Smooth muscle cell (in vitro differentiated cells): Measurements from ENCODE around the gene LARP4. TPM values are rescaled to one million over a fixed set of nuclear protein-coding genes. Genes with fewer than 3 reads are reported as not detected.
"Not testable (repeated sequence)": the region's sequence is repeated elsewhere in the genome, so short reads cannot be mapped to it uniquely, and the experiment has no call there.

Experiments
- DNase-seq: peaks from one replicate; lab custom pipeline; 2025; ENCODE audit not compliant: unreplicated experiment; lab: John Stamatoyannopoulos, UW
- H2AFZ ChIP-seq: fragments of 200-600 bp; sonication (generic); 2 replicates; pipeline ENCODE4 v1.6.0; 2016; ENCODE audit warnings: antibody characterized with exemption, low read depth, mild to moderate bottlenecking
- H3F3A ChIP-seq: fragments of 200-600 bp; sonication (generic); 2 replicates; pipeline ENCODE4 v1.6.0; 2017; ENCODE audit warnings: antibody characterized with exemption, low read depth
- H3K27ac ChIP-seq: fragments of 200-600 bp; sonication (generic); 2 replicates; pipeline ENCODE4 v1.5.1; 2016; ENCODE audit warnings: low read depth, mild to moderate bottlenecking
- H3K27me3 ChIP-seq: fragments of 200-600 bp; sonication (generic); 2 replicates; pipeline ENCODE4 v1.6.1; 2016; ENCODE audit warnings: low read depth, mild to moderate bottlenecking
- H3K36me3 ChIP-seq: fragments of 200-600 bp; sonication (generic); 2 replicates; pipeline ENCODE4 v1.5.1; 2016; ENCODE audit warnings: low read depth
- H3K4me1 ChIP-seq: fragments of 200-600 bp; sonication (generic); 2 replicates; pipeline ENCODE4 v1.5.1; 2016; ENCODE audit warnings: low read depth
- H3K4me2 ChIP-seq: fragments of 200-600 bp; sonication (generic); 2 replicates; pipeline ENCODE4 v1.6.0; 2016; ENCODE audit warnings: mild to moderate bottlenecking
- H3K4me3 ChIP-seq: fragments of 200-600 bp; sonication (generic); 2 replicates; pipeline ENCODE4 v1.5.1; 2016; ENCODE audit warnings: mild to moderate bottlenecking
- H3K79me2 ChIP-seq: fragments of 200-600 bp; sonication (generic); 2 replicates; pipeline ENCODE4 v1.6.0; 2016; ENCODE audit warnings: low read depth, mild to moderate bottlenecking
- H3K9ac ChIP-seq: fragments of 200-600 bp; sonication (generic); 2 replicates; pipeline ENCODE4 v1.6.0; 2016; ENCODE audit warnings: low read depth
- H3K9me3 ChIP-seq: fragments of 200-600 bp; sonication (generic); replicated peaks from 2 replicates; pipeline ENCODE4 v1.5.1; 2016; ENCODE audit warnings: low read depth
- H4K20me1 ChIP-seq: fragments of 200-600 bp; sonication (generic); 2 replicates; pipeline ENCODE4 v1.6.0; 2016; ENCODE audit warnings: low read depth
- whole genome bisulfite sequencing: methylation state at CpG from one replicate; pipeline ENCODE4 v1.1.7; 2016; ENCODE audit warnings: low lambda C conversion rate; 5-methylcytosine and 5-hydroxymethylcytosine counted together
- polyA plus RNA-seq: library from polyadenylated mRNA; unstranded; fragments of >200 nt; fragmentation: Nextera tagmentation; extraction: Ambion mirVana; gene quantifications from 2 replicates; pipeline ENCODE4 v1.2.1, GENCODE V29; 2016
- total RNA-seq: library from RNA; depleted of rRNA; stranded (reverse); fragments of >200 nt; gene quantifications from 2 replicates; pipeline ENCODE4 v1.2.3, GENCODE V29; 2014
- TF ChIP-seq, protein P1 (sequence below): fragments of 200-600 bp; sonication (generic); IDR thresholded peaks from 2 replicates; pipeline ENCODE4 v1.5.1; 2017; ENCODE audit warnings: borderline replicate concordance, mild to moderate bottlenecking, antibody characterized with exemption; ENCODE audit not compliant: insufficient read depth, poor library complexity, severe bottlenecking

LARP4 gene
- total and polyA plus RNA-seq, 2 experiments from 2014 or later = 11.7 to 37.9 TPM

DNA sequence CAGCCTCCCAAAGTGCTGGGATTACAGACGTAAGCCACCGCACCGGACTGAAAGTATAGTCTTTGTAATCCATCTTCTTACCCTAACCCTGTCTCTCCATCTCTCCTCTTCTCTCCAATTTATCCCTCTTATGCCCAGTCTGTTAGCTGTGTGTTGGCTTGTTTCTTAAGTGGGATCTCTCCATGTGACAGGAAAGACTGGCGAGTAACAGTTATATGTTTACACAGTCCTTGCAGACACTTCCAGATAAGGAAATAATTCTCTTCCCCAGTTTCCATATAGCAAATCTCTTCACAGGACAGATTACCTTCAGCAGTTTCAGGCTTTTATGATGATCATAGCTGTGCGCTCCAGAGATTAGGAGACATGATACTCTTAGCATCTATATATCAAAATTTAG is 88.1 kb downstream of the LARP4 start:
- H3F3A ChIP-seq = no peaks in the 10 kb centered on the region
- H3K9ac ChIP-seq = no peak overlapping the region
- H4K20me1 ChIP-seq = no peaks in the 10 kb centered on the region
- H3K27me3 ChIP-seq = no peaks in the 10 kb centered on the region
- H3K9me3 ChIP-seq = peaks cover 4% of the 10 kb centered on the region
- TF ChIP-seq, protein P1, sequence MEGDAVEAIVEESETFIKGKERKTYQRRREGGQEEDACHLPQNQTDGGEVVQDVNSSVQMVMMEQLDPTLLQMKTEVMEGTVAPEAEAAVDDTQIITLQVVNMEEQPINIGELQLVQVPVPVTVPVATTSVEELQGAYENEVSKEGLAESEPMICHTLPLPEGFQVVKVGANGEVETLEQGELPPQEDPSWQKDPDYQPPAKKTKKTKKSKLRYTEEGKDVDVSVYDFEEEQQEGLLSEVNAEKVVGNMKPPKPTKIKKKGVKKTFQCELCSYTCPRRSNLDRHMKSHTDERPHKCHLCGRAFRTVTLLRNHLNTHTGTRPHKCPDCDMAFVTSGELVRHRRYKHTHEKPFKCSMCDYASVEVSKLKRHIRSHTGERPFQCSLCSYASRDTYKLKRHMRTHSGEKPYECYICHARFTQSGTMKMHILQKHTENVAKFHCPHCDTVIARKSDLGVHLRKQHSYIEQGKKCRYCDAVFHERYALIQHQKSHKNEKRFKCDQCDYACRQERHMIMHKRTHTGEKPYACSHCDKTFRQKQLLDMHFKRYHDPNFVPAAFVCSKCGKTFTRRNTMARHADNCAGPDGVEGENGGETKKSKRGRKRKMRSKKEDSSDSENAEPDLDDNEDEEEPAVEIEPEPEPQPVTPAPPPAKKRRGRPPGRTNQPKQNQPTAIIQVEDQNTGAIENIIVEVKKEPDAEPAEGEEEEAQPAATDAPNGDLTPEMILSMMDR = no peak
- no peaks in the 10 kb centered on the region for H3K4me1 ChIP-seq
- H3K36me3 ChIP-seq = no peaks in the 10 kb centered on the region
- no peaks in the 10 kb centered on the region for H3K79me2 ChIP-seq
- H2AFZ ChIP-seq = no peak overlapping the region
- H3K4me3 ChIP-seq = no peak overlapping the region
- H3K27ac ChIP-seq = no peak overlapping the region
- no peak for DNase-seq
- H3K4me2 ChIP-seq = no peak overlapping the region
- 78% methylated on average over 5 of the region's 5 CpGs for WGBS

DNA sequence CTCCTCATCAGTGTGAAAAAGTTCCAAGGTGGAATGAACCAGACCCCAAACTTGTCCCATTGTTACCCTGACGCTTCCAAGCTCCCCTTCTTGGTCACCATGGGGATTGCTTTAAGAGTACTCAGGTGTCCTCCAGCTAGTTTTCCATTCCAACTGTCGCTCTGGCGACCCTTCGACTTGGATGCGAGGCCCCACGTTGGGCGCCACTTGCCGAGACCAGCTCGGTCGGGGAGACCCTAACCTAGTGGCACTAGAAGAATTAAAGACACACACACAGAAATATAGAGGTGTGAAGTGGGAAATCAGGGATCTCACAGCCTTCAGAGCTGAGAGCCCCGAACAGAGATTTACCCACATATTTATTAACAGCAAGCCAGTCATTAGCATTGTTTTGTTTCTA is 97.4 kb downstream of the LARP4 start:
- not testable (repeated sequence) for H3K36me3 ChIP-seq, H3K4me3 ChIP-seq, H3F3A ChIP-seq, H3K4me2 ChIP-seq, H3K9me3 ChIP-seq, H4K20me1 ChIP-seq, H3K79me2 ChIP-seq, H3K4me1 ChIP-seq, H3K27ac ChIP-seq, H3K9ac ChIP-seq, H3K27me3 ChIP-seq, H2AFZ ChIP-seq, DNase-seq
- WGBS = 94% methylated on average over 11 of the region's 11 CpGs

DNA sequence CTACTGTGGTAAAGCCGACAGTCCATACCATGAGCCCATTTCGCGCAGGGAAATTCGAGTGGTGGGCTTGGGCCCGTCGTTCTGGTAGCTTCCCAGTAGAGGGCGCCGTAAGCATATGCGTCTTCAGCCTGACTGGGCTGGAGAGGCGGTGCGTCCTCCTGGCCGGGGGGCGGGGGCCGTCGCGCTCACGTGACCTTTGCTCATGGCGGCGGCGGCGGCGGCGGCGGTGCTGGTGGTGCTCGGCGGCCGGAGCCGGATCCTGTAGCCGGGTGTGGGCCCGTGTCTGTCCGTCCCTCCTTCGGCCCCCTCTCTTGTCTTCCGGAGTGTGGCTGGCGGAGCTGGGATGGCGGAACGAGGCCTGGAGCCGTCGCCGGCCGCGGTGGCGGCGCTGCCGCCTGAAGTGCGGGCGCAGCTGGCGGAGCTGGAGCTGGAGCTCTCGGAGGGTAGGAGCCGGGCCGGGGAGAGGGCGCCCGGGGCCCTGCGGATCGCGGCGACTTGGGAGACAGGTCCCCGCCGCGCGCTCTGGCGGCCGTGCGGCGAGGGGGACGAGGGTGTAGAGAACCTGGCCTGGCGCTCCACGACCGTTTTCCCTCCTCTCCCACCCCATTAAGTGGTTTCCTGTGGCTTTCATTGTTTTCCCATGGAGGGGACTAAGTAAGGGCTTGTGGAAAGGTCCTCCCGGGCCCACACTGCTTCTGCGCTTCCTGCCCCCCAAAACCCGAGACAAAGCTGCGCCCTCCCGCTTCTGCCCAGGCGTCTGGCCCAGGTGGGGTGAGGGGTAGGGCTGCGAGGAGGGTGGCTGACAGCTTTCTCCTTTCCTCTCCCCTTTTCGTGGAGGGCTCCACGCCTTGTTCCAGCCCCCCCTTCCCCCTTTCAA is 104.4 kb downstream of the LARP4 start, which contains the start of gene DIP2B:
TSS of gene DIP2B (plus strand) at position 188 of the 877 bp plus-strand sequence. CDS start at position 344, 156 bp downstream.
- WGBS = under 1% methylated on average over 69 of the region's 77 CpGs
- H3K79me2 ChIP-seq = peaks cover 50% of the 10 kb centered on the region

More for the DNA sequence above, 104.4 kb downstream of the LARP4 start, which contains the start of gene DIP2B:
- peak within 1 kb of the TSS; percentile 70 for H3K4me3 ChIP-seq
- no peaks in the 10 kb centered on the region for H3K36me3 ChIP-seq
- no peaks in the 10 kb centered on the region for H3F3A ChIP-seq
- peaks cover 36% of the 10 kb centered on the region for H4K20me1 ChIP-seq
- H3K27me3 ChIP-seq = no peaks in the 10 kb centered on the region
- peak within 1 kb of the TSS; percentile 85 for H2AFZ ChIP-seq
- peak within 1 kb of the TSS; percentile 76 for H3K27ac ChIP-seq
- peak; percentile 87 for DNase-seq
- TF ChIP-seq, protein P1 = peak; percentile 84
- H3K9me3 ChIP-seq = no peaks in the 10 kb centered on the region
- H3K9ac ChIP-seq = peak within 1 kb of the TSS; percentile 88
- peak within 1 kb of the TSS; percentile 99 for H3K4me2 ChIP-seq
- H3K4me1 ChIP-seq = peaks cover 20% of the 10 kb centered on the region
